ENCODE results near the gene ISG20L2. TPM values are rescaled to one million over a fixed set of nuclear protein-coding genes. Genes with fewer than 3 reads are reported as not detected.
A peak's percentile ranks its signal among the peaks of the same experiment; 100 is the strongest.

The ISG20L2 gene
- total and polyA plus RNA-seq, 2 experiments from 2014 or later, result 16.4 to 22.4 TPM

DNA sequence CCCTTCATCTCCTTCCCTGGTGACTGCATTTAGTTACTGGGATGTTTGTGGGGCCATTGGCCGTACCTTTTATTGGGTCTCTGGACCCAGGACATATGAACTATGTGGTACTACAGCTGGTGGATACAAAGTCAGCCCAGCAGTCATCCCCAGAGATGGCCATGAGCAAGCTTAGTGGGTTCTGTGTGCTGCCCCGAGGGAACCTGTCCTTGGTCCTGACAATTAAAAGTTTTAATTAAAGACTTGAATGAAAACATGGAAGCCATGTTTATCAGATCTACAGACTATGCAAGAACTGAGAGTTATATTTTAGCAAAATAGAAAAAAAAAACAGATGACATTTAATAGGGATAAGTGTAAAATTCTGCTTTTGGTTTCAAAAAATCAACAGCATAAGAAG, 48.5 kb downstream of the ISG20L2 start:
- H4K20me1 ChIP-seq (ENCODE audit: insufficient read depth, poor library complexity, severe bottlenecking), result no peaks in the 10 kb centered on the region
- TF ChIP-seq EZH2 (IDR thresholded peaks at IDR 0.05; ENCODE audit: borderline replicate concordance) (no peak), EZH2phosphoT487 (IDR thresholded peaks at IDR 0.05; ENCODE audit: low read depth, severe bottlenecking, unreplicated experiment) (no peak)
- TF ChIP-seq, protein P1, sequence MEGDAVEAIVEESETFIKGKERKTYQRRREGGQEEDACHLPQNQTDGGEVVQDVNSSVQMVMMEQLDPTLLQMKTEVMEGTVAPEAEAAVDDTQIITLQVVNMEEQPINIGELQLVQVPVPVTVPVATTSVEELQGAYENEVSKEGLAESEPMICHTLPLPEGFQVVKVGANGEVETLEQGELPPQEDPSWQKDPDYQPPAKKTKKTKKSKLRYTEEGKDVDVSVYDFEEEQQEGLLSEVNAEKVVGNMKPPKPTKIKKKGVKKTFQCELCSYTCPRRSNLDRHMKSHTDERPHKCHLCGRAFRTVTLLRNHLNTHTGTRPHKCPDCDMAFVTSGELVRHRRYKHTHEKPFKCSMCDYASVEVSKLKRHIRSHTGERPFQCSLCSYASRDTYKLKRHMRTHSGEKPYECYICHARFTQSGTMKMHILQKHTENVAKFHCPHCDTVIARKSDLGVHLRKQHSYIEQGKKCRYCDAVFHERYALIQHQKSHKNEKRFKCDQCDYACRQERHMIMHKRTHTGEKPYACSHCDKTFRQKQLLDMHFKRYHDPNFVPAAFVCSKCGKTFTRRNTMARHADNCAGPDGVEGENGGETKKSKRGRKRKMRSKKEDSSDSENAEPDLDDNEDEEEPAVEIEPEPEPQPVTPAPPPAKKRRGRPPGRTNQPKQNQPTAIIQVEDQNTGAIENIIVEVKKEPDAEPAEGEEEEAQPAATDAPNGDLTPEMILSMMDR (IDR thresholded peaks at IDR 0.05; ENCODE audit: poor library complexity), result no peak
- H3K4me2 ChIP-seq, result no peak overlapping the region
- H3K9me3 ChIP-seq (ENCODE audit: low read depth), result no peaks in the 10 kb centered on the region
- H3K27ac ChIP-seq, result no peak overlapping the region
- H3K27me3 ChIP-seq, result peaks cover 32% of the 10 kb centered on the region
- WGBS (ENCODE audit: low lambda C conversion rate, missing lambda C conversion rate), result 55% methylated on average over 2 of the region's 2 CpGs
- DNase-seq (ENCODE audit: low spot score), result no peak
- no peak overlapping the region for H3K4me3 ChIP-seq
- H3K4me1 ChIP-seq (ENCODE audit: insufficient read depth), result peaks cover 21% of the 10 kb centered on the region
- no peaks in the 10 kb centered on the region for H3K9me2 ChIP-seq (replicated peaks; ENCODE audit: insufficient read depth)
- H3K79me2 ChIP-seq, result no peaks in the 10 kb centered on the region
- no peaks in the 10 kb centered on the region for H3K36me3 ChIP-seq (replicated peaks; ENCODE audit: insufficient read depth, low read depth)
- H2AFZ ChIP-seq, result no peak overlapping the region

GRCh38 chr1:156677616-156678596, 50.7 kb downstream of the ISG20L2 start:
- no peaks in the 10 kb centered on the region for H4K20me1 ChIP-seq (ENCODE audit: insufficient read depth, poor library complexity, severe bottlenecking)
- 5% methylated on average over 22 of the region's 22 CpGs for WGBS (ENCODE audit: low lambda C conversion rate, missing lambda C conversion rate)
- TF ChIP-seq EZH2phosphoT487 (IDR thresholded peaks at IDR 0.05; ENCODE audit: low read depth, severe bottlenecking, unreplicated experiment), result no peak
- TF ChIP-seq, protein P1 (IDR thresholded peaks at IDR 0.05; ENCODE audit: poor library complexity), result peak; percentile 92

DNA sequence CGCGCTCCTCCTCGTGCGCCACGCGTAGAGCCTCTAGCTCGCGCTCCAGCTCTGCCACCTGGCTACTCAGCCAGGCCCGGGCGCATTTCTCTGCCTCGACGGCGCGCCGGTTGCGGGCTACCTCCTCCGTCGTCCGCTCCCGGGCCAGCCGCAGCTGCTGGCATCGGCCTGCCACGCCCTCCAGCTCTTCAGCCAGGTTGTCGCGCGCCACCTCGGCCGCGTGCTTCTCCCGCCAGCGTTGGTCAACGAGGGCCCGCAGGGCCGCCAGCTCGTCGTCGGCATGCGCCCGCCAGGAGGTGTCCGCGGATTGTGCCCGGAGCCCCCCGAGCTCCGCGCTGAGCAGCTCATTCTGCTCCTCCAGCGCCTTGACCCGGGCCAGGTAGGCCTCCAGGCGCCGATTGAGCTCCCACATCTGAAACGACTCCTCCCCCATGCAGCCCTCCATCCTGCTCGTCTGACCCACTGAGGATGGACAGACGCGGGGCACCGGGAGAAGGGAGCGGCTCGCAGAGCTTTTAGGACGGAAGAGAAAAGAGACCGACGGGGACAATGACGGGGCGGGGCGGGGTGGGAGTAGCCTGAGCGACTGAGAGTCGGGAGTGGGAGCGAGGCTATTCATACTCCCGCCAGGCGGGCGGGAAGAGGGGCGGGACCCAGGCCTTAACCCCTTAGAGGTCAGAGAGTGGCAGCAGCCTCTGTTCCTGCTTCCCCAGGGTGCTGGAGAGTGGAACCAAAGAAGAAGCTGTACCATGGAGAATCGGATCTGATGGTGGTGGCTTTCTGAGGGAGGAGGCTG, 51.5 kb downstream of the ISG20L2 start, which contains the start of gene NES:
Gene NES, minus strand, starts transcription at position 588 of the 796 bp plus-strand sequence. Its CDS starts 143 bp downstream, at position 445.
- Histone ChIP-seq H3K27me3 (peaks cover 32% of the 10 kb centered on the region), H3K27ac (peak within 1 kb of the TSS; percentile 47), H3K4me2 (peak within 1 kb of the TSS; percentile 91), H3K79me2 (no peaks in the 10 kb centered on the region), H3K9me3 (ENCODE audit: low read depth) (no peaks in the 10 kb centered on the region), H3K36me3 (replicated peaks; ENCODE audit: insufficient read depth, low read depth) (no peaks in the 10 kb centered on the region), H3K4me1 (ENCODE audit: insufficient read depth) (peaks cover 26% of the 10 kb centered on the region), H3K9me2 (replicated peaks; ENCODE audit: insufficient read depth) (no peaks in the 10 kb centered on the region), H2AFZ (peak within 1 kb of the TSS; percentile 83), H4K20me1 (ENCODE audit: insufficient read depth, poor library complexity, severe bottlenecking) (no peaks in the 10 kb centered on the region), H3K4me3 (peak within 1 kb of the TSS; percentile 36)
- peak; percentile 68 for DNase-seq (ENCODE audit: low spot score)
- TF ChIP-seq EZH2phosphoT487 (IDR thresholded peaks at IDR 0.05; ENCODE audit: low read depth, severe bottlenecking, unreplicated experiment), result no peak
- no peak for TF ChIP-seq EZH2 (IDR thresholded peaks at IDR 0.05; ENCODE audit: borderline replicate concordance)
- TF ChIP-seq, protein P1 (IDR thresholded peaks at IDR 0.05; ENCODE audit: poor library complexity), result no peak
- 2% methylated on average over 58 of the region's 70 CpGs for WGBS (ENCODE audit: low lambda C conversion rate, missing lambda C conversion rate)

More at GRCh38 chr1:156677616-156678596, 50.7 kb downstream of the ISG20L2 start:
- Histone ChIP-seq H3K27ac (peak overlapping the region; percentile 47), H3K27me3 (peaks cover 32% of the 10 kb centered on the region), H3K9me2 (replicated peaks; ENCODE audit: insufficient read depth) (no peaks in the 10 kb centered on the region), H3K9me3 (ENCODE audit: low read depth) (no peaks in the 10 kb centered on the region), H3K36me3 (replicated peaks; ENCODE audit: insufficient read depth, low read depth) (no peaks in the 10 kb centered on the region), H3K4me3 (peak overlapping the region; percentile 36), H3K79me2 (no peaks in the 10 kb centered on the region), H3K4me1 (ENCODE audit: insufficient read depth) (peaks cover 26% of the 10 kb centered on the region), H2AFZ (peak overlapping the region; percentile 83), H3K4me2 (peak overlapping the region; percentile 91)
- DNase-seq (ENCODE audit: low spot score), result peak; percentile 85

Data from hepatocyte (in vitro differentiated cells).